ENCODE results near the gene UBE2F.

- TF ChIP-seq, protein P1, sequence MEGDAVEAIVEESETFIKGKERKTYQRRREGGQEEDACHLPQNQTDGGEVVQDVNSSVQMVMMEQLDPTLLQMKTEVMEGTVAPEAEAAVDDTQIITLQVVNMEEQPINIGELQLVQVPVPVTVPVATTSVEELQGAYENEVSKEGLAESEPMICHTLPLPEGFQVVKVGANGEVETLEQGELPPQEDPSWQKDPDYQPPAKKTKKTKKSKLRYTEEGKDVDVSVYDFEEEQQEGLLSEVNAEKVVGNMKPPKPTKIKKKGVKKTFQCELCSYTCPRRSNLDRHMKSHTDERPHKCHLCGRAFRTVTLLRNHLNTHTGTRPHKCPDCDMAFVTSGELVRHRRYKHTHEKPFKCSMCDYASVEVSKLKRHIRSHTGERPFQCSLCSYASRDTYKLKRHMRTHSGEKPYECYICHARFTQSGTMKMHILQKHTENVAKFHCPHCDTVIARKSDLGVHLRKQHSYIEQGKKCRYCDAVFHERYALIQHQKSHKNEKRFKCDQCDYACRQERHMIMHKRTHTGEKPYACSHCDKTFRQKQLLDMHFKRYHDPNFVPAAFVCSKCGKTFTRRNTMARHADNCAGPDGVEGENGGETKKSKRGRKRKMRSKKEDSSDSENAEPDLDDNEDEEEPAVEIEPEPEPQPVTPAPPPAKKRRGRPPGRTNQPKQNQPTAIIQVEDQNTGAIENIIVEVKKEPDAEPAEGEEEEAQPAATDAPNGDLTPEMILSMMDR (conservative IDR thresholded peaks at IDR 0.05) = no peak
- TF ChIP-seq EZH2 (IDR thresholded peaks at IDR 0.05; ENCODE audit: low read depth) = no peak
Observed at GRCh38 chr2:238082151-238082550, 115.3 kb downstream of the UBE2F start.
